Measurements from ENCODE around the gene LIN7A.
A peak's percentile ranks its signal among the peaks of the same experiment; 100 is the strongest.

- peak in 4 of 6 experiments; percentile 18 to 36 (median 29) for TF ChIP-seq CTCF (IDR thresholded peaks at IDR 0.05)
- TF ChIP-seq POLR2A (IDR thresholded peaks at IDR 0.05), result no peak
Measured at GRCh38 chr12:80763874-80764273, 173.9 kb downstream of the LIN7A start.
